H9 (cell line): Measurements from ENCODE around the gene MAML3. TPM values are rescaled to one million over a fixed set of nuclear protein-coding genes. Genes with fewer than 3 reads are reported as not detected.

Experiments
- DNase-seq: peaks from one replicate; pipeline ENCODE4 v3.0.0-alpha.2; 2017
- H2AFZ ChIP-seq: one replicate; pipeline ENCODE4 v1.6.1; 2013; ENCODE audit warnings: mild to moderate bottlenecking, low read length, control low read depth, moderate library complexity
- H2AK5ac ChIP-seq: 2 replicates; pipeline ENCODE4 v1.6.1; 2013; ENCODE audit warnings: low read length, control low read depth, mixed read lengths; ENCODE audit not compliant: insufficient read length
- H2BK120ac ChIP-seq: one replicate; pipeline ENCODE4 v1.6.1; 2013; ENCODE audit warnings: low read depth, mild to moderate bottlenecking, low read length, control low read depth, inconsistent platforms; ENCODE audit not compliant: poor library complexity, severe bottlenecking
- H2BK12ac ChIP-seq: 2 replicates; pipeline ENCODE4 v1.6.1; 2013; ENCODE audit warnings: low read length, control low read depth, mixed read lengths, low read depth; ENCODE audit not compliant: insufficient read length
- H2BK15ac ChIP-seq: 2 replicates; pipeline ENCODE4 v1.6.1; 2013; ENCODE audit warnings: low read depth, low read length, control low read depth
- H2BK20ac ChIP-seq: one replicate; pipeline ENCODE4 v1.6.1; 2013; ENCODE audit warnings: low read depth, mild to moderate bottlenecking, low read length, control low read depth, inconsistent platforms; ENCODE audit not compliant: poor library complexity, severe bottlenecking
- H2BK5ac ChIP-seq: 2 replicates; pipeline ENCODE4 v1.6.1; 2013; ENCODE audit warnings: low read length, control low read depth, mixed read lengths; ENCODE audit not compliant: insufficient read length
- H3K14ac ChIP-seq: 2 replicates; pipeline ENCODE4 v1.6.1; 2013; ENCODE audit warnings: low read length, control low read depth; ENCODE audit not compliant: insufficient read depth
- H3K18ac ChIP-seq: 2 replicates; pipeline ENCODE4 v1.6.1; 2013; ENCODE audit warnings: low read depth, mild to moderate bottlenecking, mixed read lengths, low read length, control low read depth; ENCODE audit not compliant: insufficient read length
- H3K23ac ChIP-seq: 2 replicates; pipeline ENCODE4 v1.6.1; 2013; ENCODE audit warnings: low read length, control low read depth, mixed read lengths, low read depth; ENCODE audit not compliant: insufficient read length
- H3K23me2 ChIP-seq: 2 replicates; pipeline ENCODE4 v1.6.1; 2013; ENCODE audit warnings: low read depth, mild to moderate bottlenecking, mixed read lengths, low read length, control low read depth; ENCODE audit not compliant: insufficient read length, poor library complexity, severe bottlenecking
- H3K27ac ChIP-seq: 2 replicates; pipeline ENCODE4 v1.5.1; 2013; ENCODE audit warnings: low read length, control low read depth, mixed read lengths, low read depth; ENCODE audit not compliant: insufficient read length
- H3K27me3 ChIP-seq: 2 replicates; pipeline ENCODE4 v1.6.1; 2013; ENCODE audit warnings: low read length, control low read depth, inconsistent platforms; ENCODE audit not compliant: insufficient read depth
- H3K4ac ChIP-seq: 2 replicates; pipeline ENCODE4 v1.6.1; 2013; ENCODE audit warnings: low read depth, mild to moderate bottlenecking, control low read depth, inconsistent platforms, low read length, moderate library complexity
- H3K4me1 ChIP-seq: 2 replicates; pipeline ENCODE4 v1.6.1; 2013; ENCODE audit warnings: low read length, control low read depth, inconsistent platforms; ENCODE audit not compliant: insufficient read depth
- H3K4me2 ChIP-seq: 2 replicates; pipeline ENCODE4 v1.6.1; 2013; ENCODE audit warnings: low read length, control low read depth, mixed read lengths; ENCODE audit not compliant: insufficient read length, insufficient read depth
- H3K56ac ChIP-seq: 2 replicates; pipeline ENCODE4 v1.6.1; 2013; ENCODE audit warnings: low read depth, mild to moderate bottlenecking, mixed read lengths, low read length, control low read depth; ENCODE audit not compliant: insufficient read length
- H3K79me1 ChIP-seq: 2 replicates; pipeline ENCODE4 v1.6.1; 2013; ENCODE audit warnings: low read depth, mild to moderate bottlenecking, moderate library complexity, low read length, control low read depth, inconsistent platforms; ENCODE audit not compliant: insufficient read depth, poor library complexity, severe bottlenecking
- H3K79me2 ChIP-seq: 2 replicates; pipeline ENCODE4 v1.6.1; 2013; ENCODE audit warnings: low read length, control low read depth, inconsistent platforms; ENCODE audit not compliant: insufficient read depth
- H3K9ac ChIP-seq: 2 replicates; pipeline ENCODE4 v1.6.1; 2013; ENCODE audit warnings: low read length, control low read depth, mixed read lengths; ENCODE audit not compliant: insufficient read length; ENCODE audit errors: extremely low read depth
- H3K9me3 ChIP-seq: one replicate; pipeline ENCODE4 v1.6.1; 2013; ENCODE audit warnings: low read depth, low read length, inconsistent platforms; ENCODE audit not compliant: control insufficient read depth
- H3T11ph ChIP-seq: one replicate; pipeline ENCODE4 v1.6.1; 2013; ENCODE audit warnings: mild to moderate bottlenecking, low read length, control low read depth, inconsistent platforms
- H4K20me1 ChIP-seq: one replicate; pipeline ENCODE4 v1.6.1; 2013; ENCODE audit not compliant: control insufficient read depth, insufficient read length, insufficient read depth
- H4K5ac ChIP-seq: 2 replicates; pipeline ENCODE4 v1.6.1; 2013; ENCODE audit warnings: low read depth, mild to moderate bottlenecking, mixed read lengths, low read length, control low read depth; ENCODE audit not compliant: insufficient read length
- H4K8ac ChIP-seq: replicated peaks from 2 replicates; pipeline ENCODE4 v1.6.1; 2013; ENCODE audit warnings: low read length, control low read depth, mixed read lengths, low read depth; ENCODE audit not compliant: insufficient read length
- H4K91ac ChIP-seq: 2 replicates; pipeline ENCODE4 v1.6.1; 2013; ENCODE audit warnings: low read depth, mild to moderate bottlenecking, moderate library complexity, mixed read lengths, low read length, control low read depth; ENCODE audit not compliant: insufficient read length
- H3K27ac Mint-ChIP-seq, 3 experiments: 2 replicates in 2 of 3; 3 replicates in 1 of 3; pipeline ENCODE4 v1.8.0; 2020 to 2021; ENCODE audit warnings: mixed read lengths in 3 of 3, mild to moderate bottlenecking in 1 of 3, moderate library complexity in 1 of 3
- H3K27me3 Mint-ChIP-seq: 2 replicates; pipeline ENCODE4 v1.8.0; 2021; ENCODE audit warnings: low read depth, mild to moderate bottlenecking, moderate library complexity, mixed read lengths
- H3K36me3 Mint-ChIP-seq, 3 experiments: 2 replicates in 2 of 3; 3 replicates in 1 of 3; pipeline ENCODE4 v1.8.0; 2020 to 2021; ENCODE audit warnings: low read depth in 3 of 3, mixed read lengths in 3 of 3; ENCODE audit not compliant: insufficient read depth in 1 of 3
- H3K4me1 Mint-ChIP-seq, 2 experiments: 2 replicates each; pipeline ENCODE4 v1.8.0; 2020; ENCODE audit warnings: mixed read lengths in 2 of 2
- H3K4me3 Mint-ChIP-seq, 2 experiments: 2 replicates in 1 of 2; 3 replicates in 1 of 2; pipeline ENCODE4 v1.8.0; 2020 to 2021; ENCODE audit warnings: mild to moderate bottlenecking in 2 of 2, mixed read lengths in 2 of 2, moderate library complexity in 1 of 2
- H3K9me3 Mint-ChIP-seq, 2 experiments: 2 replicates in 1 of 2; 3 replicates in 1 of 2; pipeline ENCODE4 v1.8.0; 2020; ENCODE audit warnings: mild to moderate bottlenecking in 2 of 2, mixed read lengths in 2 of 2, moderate library complexity in 1 of 2
- CTCF ChIP-seq: fragments of 200-600 bp; sonication (generic); conservative IDR thresholded peaks from 3 replicates; pipeline ENCODE4 v1.8.0; 2021; ENCODE audit warnings: antibody characterized with exemption, mild to moderate bottlenecking
- WGBS: extraction: QIAGEN DNeasy Blood & Tissue Kit; methylation state at CpG from one replicate; pipeline ENCODE4 v1.1.7; 2013; ENCODE audit warnings: missing lambda C conversion rate, low lambda C conversion rate, mixed read lengths; ENCODE audit not compliant: insufficient read length; ENCODE audit errors: extremely low coverage; 5-methylcytosine and 5-hydroxymethylcytosine counted together
- total RNA-seq: library from RNA; stranded (reverse); gene quantifications from 2 replicates; pipeline ENCODE4 v1.2.1, GENCODE V29; 2021

Gene MAML3
- total RNA-seq, 1 experiment from 2014 or later = 3.9 TPM

- peaks cover 0 to 9% (median 7%) of the 10 kb centered on the region in 3 experiments; a peak in 4 of 7 replicates for H3K36me3 Mint-ChIP-seq
- no peak overlapping the region for H4K8ac ChIP-seq
Observed at GRCh38 chr4:139880841-139881240, 273.1 kb downstream of the MAML3 start.

More at GRCh38 chr4:139880841-139881240, 273.1 kb downstream of the MAML3 start:
- H3K4me1 Mint-ChIP-seq = peaks cover 17 to 26% of the 10 kb centered on the region in 2 experiments
- H3K27me3 Mint-ChIP-seq = peaks cover 3% of the 10 kb centered on the region
- no peak overlapping the region for H2BK120ac ChIP-seq
- no peak overlapping the region for H3K4me3 Mint-ChIP-seq
- no peak overlapping the region for H3K14ac ChIP-seq
- no peak overlapping the region for H3T11ph ChIP-seq
- H3K4me2 ChIP-seq = no peak overlapping the region
- no peaks in the 10 kb centered on the region for H3K9me3 Mint-ChIP-seq
- no CpG with 5 or more reads among the region's 5 CpGs for WGBS
- H2BK20ac ChIP-seq = no peak overlapping the region
- H3K18ac ChIP-seq = no peak overlapping the region
- no peak overlapping the region for H3K23ac ChIP-seq
- no peak overlapping the region for H3K9ac ChIP-seq
- H3K4me1 ChIP-seq = no peaks in the 10 kb centered on the region
- H3K27me3 ChIP-seq = no peaks in the 10 kb centered on the region
- no peaks in the 10 kb centered on the region for H3K23me2 ChIP-seq
- H3K56ac ChIP-seq = no peak overlapping the region
- no peak overlapping the region for H2AK5ac ChIP-seq
- no peak overlapping the region for H4K5ac ChIP-seq
- no peak for DNase-seq
- H3K4ac ChIP-seq = no peak overlapping the region
- no peaks in the 10 kb centered on the region for H3K79me1 ChIP-seq
- no peak overlapping the region for H2AFZ ChIP-seq
- no peaks in the 10 kb centered on the region for H4K20me1 ChIP-seq
- no peaks in the 10 kb centered on the region for H3K79me2 ChIP-seq
- no peaks in the 10 kb centered on the region for H3K9me3 ChIP-seq
- H3K27ac ChIP-seq = no peak overlapping the region
- no peak overlapping the region for H2BK5ac ChIP-seq
- H3K27ac Mint-ChIP-seq = no peak overlapping the region; a peak in 1 of 7 replicates
- no peak overlapping the region for H4K91ac ChIP-seq
- no peak overlapping the region for H2BK12ac ChIP-seq
- no peak overlapping the region for H2BK15ac ChIP-seq
- no peak for TF ChIP-seq CTCF
